GM19452 (cell line): Measurements from ENCODE around the gene FABP7.
A peak's percentile ranks its signal among the peaks of the same experiment; 100 is the strongest.
"Not testable (repeated sequence)": the region's sequence is repeated elsewhere in the genome, so short reads cannot be mapped to it uniquely, and the experiment has no call there.

Experiments
- ATAC-seq: cut with Tn5 transposase; IDR thresholded peaks from one replicate; pipeline ENCODE4 v1.9.1; 2021; ENCODE audit not compliant: unreplicated experiment

The FABP7 gene

GRCh38 chr6:122779667-122780066 lies at the start of gene FABP7:
Gene FABP7 (plus strand): TSS chr6:122779716. CDS start chr6:122779795, 79 bp downstream.
- ATAC-seq = no peak

- no peak for ATAC-seq
Measured at GRCh38 chr6:122730334-122730733, 49.2 kb upstream of the FABP7 start.

- ATAC-seq = peak; percentile 70
Measured at GRCh38 chr6:122730775-122731386, 48.6 kb upstream of the FABP7 start.

GRCh38 chr6:122733259-122733658 lies 46.3 kb upstream of the FABP7 start:
- ATAC-seq = no peak

DNA sequence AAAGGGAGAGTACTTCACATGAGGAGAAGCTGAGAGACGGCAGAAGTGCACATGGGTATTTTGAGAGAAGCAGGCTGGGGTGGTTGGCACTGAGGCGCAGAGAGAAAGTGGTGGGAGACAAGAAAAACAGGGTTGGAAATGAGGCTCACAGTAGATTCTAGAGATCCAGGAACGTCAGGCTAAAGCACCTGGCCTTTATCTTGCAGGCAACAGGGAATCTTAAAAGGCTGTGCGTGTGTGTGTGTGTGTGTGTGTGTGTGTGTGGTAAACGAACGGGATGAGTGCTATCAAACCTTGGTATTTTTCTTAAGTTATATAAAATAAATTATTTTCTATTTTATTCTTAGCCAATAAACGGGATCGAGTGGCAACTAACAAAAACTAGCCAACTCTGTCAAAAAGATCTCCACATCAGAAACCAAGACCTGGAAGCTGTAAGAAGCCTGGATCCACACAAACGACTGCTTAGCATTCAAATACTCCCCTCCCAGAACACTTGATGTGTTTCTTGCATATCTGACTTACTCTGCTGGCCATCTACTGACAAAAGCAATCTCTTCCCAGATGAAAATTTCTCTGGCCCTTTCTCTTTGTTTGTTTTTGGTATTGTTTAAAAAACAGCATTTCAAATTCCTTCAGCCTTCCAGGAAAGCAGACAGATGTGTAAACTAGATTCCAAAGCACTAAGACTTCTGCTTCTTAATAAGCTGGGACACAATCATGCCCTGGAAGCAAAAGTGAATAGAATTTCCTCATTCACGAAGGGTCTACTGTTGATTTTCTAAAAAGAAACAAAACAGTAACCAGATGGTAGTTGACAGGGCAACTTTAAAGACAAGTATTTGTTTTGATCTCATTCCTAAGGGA lies 44.8 kb upstream of the FABP7 start:
- ATAC-seq = no peak

- no peak for ATAC-seq
Measured at GRCh38 chr6:122735582-122735981, 43.9 kb upstream of the FABP7 start.

DNA sequence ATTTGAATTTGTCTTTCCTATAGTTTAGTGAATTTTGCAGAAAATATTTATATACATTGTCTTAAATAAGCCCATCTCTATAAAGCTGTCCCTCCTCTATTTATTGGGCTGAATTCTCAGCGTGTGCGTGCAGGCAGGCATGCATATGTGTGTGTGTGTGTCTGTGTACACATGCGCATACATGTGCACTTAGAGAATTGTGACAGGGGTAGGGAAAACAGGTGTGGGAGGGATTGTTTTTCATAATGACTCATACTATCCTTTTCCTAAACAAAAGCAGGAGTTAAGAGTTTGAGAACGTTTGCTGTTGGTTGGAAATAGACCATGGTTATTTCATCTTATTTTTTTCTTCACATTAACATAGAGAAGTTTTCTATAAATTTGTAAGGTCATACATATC lies 43.4 kb upstream of the FABP7 start:
- ATAC-seq = no peak

- ATAC-seq = no peak
Measured at GRCh38 chr6:122736616-122737015, 42.9 kb upstream of the FABP7 start.

DNA sequence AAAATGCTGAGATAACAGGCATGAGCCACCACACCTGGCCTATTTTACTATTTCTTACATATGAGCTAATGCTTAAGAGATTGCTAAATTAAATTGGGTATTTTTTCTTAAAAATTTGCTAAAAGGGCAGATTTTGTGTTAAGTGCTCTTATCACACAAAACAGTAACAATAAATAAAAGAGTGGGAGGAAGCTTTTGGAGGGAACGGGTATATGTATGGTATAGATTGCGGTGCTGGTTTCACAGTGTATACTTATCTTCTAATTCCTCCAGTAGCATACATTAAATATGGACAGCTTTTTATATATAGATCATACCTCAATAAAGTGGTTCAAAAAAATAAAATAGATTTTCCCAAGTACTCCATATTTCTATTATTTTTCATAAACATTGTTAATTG lies 39.4 kb upstream of the FABP7 start:
- no peak for ATAC-seq

DNA sequence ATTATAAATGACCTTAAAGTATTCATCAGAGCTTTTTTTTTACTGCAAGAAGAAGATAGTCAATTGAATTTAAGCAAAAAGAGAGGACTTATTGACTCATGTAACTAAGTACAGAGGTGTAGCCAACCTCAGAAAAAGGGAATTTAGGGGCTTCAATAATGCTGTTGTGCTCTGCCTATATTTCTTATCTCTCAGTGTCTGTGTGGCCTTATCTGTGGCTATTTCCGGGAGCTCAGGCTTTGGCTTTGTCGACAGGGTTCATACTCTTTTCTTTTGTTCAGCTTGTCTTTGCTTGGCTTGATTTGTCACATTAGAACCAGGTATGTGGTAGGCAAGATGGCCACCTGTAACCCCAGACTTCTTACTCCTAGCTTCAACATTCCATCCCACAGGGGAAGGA lies 38.6 kb upstream of the FABP7 start:
- ATAC-seq = no peak

GRCh38 chr6:122744247-122744646 lies 35.3 kb upstream of the FABP7 start:
- ATAC-seq = not testable (repeated sequence)

DNA sequence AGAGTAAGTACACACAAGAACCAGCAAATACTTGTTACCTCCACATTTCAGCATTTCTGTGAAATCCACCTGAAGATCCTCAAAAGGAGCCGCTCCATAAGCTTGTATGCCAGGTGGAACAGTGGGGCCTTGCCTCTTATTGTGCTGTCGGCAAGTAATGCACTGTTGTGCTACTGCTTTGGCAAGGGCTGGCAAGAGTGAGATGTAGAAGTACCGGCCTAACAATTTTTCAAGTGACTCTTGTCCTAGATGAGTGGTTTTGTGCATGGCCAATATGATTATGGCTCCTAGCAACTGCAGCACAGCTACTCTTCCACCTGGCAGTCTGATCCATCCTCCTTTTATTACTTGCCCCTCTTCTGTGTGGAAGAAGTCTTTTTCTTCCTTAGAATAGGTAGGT lies 34.7 kb upstream of the FABP7 start:
- ATAC-seq = not testable (repeated sequence)

DNA sequence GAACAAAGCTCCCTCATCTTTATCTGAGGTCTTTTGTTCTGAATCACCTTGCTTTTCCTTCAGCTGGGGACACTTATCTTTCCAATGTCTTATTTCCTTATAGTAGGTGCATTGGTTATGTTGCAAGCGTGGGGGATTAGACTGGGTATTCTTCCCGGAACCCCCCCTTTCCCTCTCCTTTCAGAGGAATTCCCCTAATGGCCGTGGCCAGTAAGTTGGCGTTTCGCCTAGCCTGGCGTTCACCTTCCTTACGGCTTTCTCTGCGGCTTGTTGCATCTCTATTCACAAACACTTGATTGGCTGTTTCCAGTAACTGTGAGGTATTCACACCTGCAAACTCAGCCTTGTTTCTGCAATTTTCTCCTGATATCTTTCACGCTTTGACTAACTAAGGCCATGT lies 32.8 kb upstream of the FABP7 start:
- no peak for ATAC-seq

DNA sequence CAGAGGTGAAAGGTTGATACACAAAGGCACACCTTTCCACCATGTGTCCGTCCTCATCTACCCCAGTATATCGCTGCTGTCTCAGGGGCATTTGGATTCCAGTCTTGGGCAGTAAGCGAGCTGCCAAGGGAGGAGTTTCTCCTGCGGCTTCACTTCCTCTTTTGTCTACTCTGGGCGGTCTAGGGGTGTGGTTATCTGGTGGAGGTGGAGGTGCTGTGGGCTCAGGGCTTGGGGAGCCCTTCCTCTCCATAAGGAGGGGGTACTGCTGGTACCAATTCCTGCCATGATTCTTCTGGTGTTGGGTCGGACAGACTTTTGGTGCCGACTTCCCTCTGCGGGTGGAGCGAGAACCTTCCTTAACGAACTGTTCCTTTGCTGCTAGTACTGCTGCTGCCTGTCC lies 31.9 kb upstream of the FABP7 start:
- ATAC-seq = no peak

GRCh38 chr6:122748945-122749344 lies 30.6 kb upstream of the FABP7 start:
- not testable (repeated sequence) for ATAC-seq

GRCh38 chr6:122749451-122750050 lies 30.0 kb upstream of the FABP7 start:
- ATAC-seq = no peak

DNA sequence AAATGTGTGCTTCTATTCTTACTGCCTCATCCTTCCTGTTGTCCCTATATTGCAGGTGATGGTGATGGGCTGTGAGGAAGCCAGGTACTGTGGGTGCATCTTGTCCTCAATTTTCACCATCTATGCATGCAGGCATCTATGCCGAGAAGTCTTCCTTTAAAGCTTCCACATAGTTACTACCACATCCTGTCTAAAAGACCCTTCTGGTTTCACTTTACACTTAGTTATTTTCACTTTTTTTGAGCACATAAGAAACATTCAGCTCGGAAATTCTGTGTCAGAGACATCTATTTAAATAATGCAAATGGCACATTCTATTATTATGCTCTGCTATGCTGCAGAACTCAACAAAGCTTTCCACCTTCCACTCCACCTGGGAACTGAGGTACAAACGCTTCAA lies 28.2 kb upstream of the FABP7 start:
- ATAC-seq = peak; percentile 88

DNA sequence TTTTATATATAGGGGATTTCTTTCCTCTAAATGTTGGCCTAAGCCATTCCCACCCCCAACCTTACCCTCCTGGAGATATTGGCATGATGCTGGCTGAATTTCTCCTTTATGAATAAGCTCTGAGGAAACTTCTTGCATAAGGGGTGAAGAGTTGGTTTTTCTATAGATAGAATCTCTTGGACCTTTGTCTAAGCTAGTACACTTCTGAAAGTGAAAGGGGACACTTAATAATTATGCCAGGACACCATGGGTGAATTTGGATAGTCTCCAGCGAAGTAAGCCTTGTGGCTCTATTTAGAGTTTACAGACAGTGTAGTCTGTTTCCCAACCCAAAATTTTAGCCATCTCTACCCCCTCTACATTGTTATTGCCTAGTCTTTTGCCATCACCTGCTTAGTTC lies 27.1 kb upstream of the FABP7 start:
- ATAC-seq = no peak

DNA sequence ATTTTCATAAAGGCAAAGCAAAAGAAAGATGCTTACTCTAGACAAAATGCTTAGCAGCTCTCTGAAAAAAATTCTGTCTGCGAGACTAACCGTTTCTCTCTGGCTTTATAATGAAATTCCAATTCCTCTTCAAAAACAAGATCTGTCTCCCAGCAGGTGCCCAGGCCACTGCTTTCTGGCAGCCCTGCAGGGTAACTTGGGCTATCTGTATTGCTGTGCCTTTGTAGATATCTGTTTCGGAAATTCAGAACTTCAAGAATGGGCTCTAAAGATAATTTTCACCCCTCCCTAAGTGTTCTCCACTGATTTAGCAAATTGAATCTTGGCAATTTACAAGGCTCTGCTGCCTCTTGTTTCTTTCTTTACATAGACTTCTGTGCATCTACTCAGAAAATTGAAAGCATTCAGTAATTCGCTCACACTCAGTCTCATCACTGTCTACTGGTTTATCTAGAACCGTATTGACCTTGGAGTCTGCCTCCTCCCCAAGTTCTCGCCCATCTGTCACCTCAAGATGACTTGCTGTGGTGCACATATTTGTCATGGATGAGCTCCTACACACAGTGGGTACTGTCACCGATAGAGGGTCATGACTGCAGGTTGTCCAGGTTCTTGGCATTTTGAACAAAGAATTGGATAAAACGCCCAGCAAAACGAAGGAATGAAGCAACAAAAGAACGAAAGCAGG lies 26.4 kb upstream of the FABP7 start:
- ATAC-seq = no peak

DNA sequence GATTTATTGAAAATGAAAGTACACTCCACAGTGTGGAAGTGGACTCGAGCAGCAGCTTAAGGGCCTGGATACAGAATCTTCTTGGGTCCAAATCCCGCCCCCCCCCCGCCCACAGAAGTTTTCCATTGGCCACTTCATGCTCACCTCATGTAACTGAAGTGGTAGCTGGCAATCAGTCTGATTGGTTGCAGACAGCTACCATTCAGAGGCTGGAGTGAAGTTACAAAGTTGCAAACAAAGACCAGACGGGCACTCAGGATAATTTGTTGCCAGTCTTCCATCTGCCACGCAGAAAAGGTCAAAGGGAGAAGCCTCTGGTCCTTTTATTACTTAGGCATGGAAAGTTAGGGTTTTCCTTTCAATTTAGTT lies 25.8 kb upstream of the FABP7 start:
- no peak for ATAC-seq

DNA sequence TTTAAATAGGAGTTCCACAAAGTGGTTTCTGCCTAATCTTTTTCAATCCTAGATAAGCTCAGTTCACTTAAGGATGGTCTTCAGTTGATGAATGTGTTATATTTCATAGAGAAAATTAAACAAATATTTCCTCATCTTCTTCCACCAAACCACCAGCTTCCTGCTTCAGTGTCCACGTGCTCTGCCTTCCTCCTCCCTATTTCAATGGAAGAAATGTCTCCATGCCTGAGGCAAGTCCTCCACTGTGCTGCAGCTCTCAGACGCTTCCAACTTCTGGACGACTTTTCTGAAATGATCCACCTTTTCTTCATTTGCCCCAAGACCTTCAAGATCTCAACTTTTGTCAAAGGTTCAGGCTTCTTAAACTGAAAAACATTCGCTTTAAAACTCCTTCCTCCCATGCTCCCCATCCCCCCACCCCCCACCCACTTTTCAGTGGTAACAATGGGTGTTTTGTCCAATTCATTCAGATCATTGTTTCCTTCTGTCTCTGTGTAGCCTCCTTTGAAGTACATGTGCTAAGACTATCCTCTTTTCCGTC lies 25.3 kb upstream of the FABP7 start:
- no peak for ATAC-seq
